Measurements from ENCODE around the gene SIK1. TPM values are rescaled to one million over a fixed set of nuclear protein-coding genes. Genes with fewer than 3 reads are reported as not detected.

SIK1 gene
- total and polyA plus RNA-seq, 2 experiments from 2014 or later = 0.31 to 1.1 TPM

Other genes with a start within 250 kb of the SIK1 start
- gene HSF2BP, start 232.4 kb upstream of the SIK1 start, total RNA-seq (2014; rRNA removed; shearing (Covaris generic)) = 2.0 and 2.3 TPM in 2 replicates
- gene HSF2BP, start 232.4 kb upstream of the SIK1 start, polyA plus RNA-seq (2016; fragmentation: Nextera tagmentation; extraction: Ambion mirVana) = 0.78 and 0.82 TPM in 2 replicates
- gene RRP1B, start 232.4 kb upstream of the SIK1 start, total RNA-seq (2014; rRNA removed; shearing (Covaris generic)) = 91.7 and 95.7 TPM in 2 replicates
- gene RRP1B, start 232.4 kb upstream of the SIK1 start, polyA plus RNA-seq (2016; fragmentation: Nextera tagmentation; extraction: Ambion mirVana) = 54.0 and 54.8 TPM in 2 replicates